ENCODE data around the gene CYP27A1. TPM values are rescaled to one million over a fixed set of nuclear protein-coding genes. Genes with fewer than 3 reads are reported as not detected.

Gene CYP27A1
- total and polyA plus RNA-seq, 2 of the 8 experiments (the other 6 are each of a cell fraction or from before 2014, with no cell fraction given): 5.4 to 14.7 TPM

- FAIRE-seq: no peak
- H3K79me2 ChIP-seq (ENCODE audit: control insufficient read depth in 1 of 2, insufficient read depth in 2 of 2, low read length in 2 of 2): no peaks in the 10 kb centered on the region
- no peak overlapping the region for H4K8ac ChIP-seq (ENCODE audit: extremely low read depth, insufficient read depth, low read length)
- TF ChIP-seq NANOG (IDR thresholded peaks at IDR 0.05; ENCODE audit: insufficient read depth, low read depth, low read length, poor library complexity, severe bottlenecking) (no peak), CTCF (IDR thresholded peaks at IDR 0.05; ENCODE audit: control extremely low read depth in 1 of 3, insufficient read depth in 1 of 3, low read depth in 1 of 3, low read length in 3 of 3) (no peak), CEBPB (IDR thresholded peaks at IDR 0.05; ENCODE audit: low read depth, low read length) (no peak), BRCA1 (IDR thresholded peaks at IDR 0.05; ENCODE audit: low read depth, low read length) (no peak)
- CTCF ChIA-PET (ENCODE audit: partially characterized antibody): no interaction called here
- H3K4me1 ChIP-seq (replicated peaks in 1 of 4; ENCODE audit: control insufficient read depth in 3 of 4, insufficient read depth in 4 of 4, low read length in 3 of 4): peaks cover 0 to 10% (median 1%) of the 10 kb centered on the region in 4 experiments; a peak in 3 of 7 replicates
- H3K27ac ChIP-seq (ENCODE audit: low read depth, low read length): no peak overlapping the region
- 0 out of 2 replicates have a peak overlapping the region, but pooled peaks have one; percentile 27 for H2BK12ac ChIP-seq (ENCODE audit: low read depth, low read length)
- H3K23me2 ChIP-seq (ENCODE audit: low read depth, low read length): no peaks in the 10 kb centered on the region
- no peaks in the 10 kb centered on the region for H3K36me3 ChIP-seq (ENCODE audit: control insufficient read depth in 2 of 4, insufficient read depth in 4 of 4, low read length in 3 of 4)
- no peak for DNase-seq (ENCODE audit: low read depth in 1 of 2, low spot score in 2 of 2)
- no peak overlapping the region for H3K14ac ChIP-seq (ENCODE audit: insufficient read length)
- no peaks in the 10 kb centered on the region for H3K79me1 ChIP-seq (ENCODE audit: low read depth, low read length)
- H2BK120ac ChIP-seq (replicated peaks; ENCODE audit: low read depth, low read length): no peak overlapping the region
- POLR2A ChIA-PET (ENCODE audit: partially characterized antibody): no interaction called here
- no peak overlapping the region for H2BK20ac ChIP-seq (ENCODE audit: low read length)
- H4K5ac ChIP-seq (ENCODE audit: insufficient read length, low read depth, low read length): no peak overlapping the region
- H2AK5ac ChIP-seq (ENCODE audit: low read depth, low read length): no peak overlapping the region
- no peak overlapping the region for H3K4me3 ChIP-seq (ENCODE audit: extremely low read depth in 1 of 4, insufficient read depth in 2 of 4, low read depth in 3 of 4, low read length in 4 of 4)
- no peaks in the 10 kb centered on the region for H4K20me1 ChIP-seq (replicated peaks in 1 of 2; ENCODE audit: control insufficient read depth in 1 of 2, insufficient read depth in 2 of 2, low read length in 2 of 2)
- no peak overlapping the region for H3K23ac ChIP-seq (ENCODE audit: insufficient read length)
- H2BK15ac ChIP-seq (ENCODE audit: low read length): 0 out of 2 replicates have a peak overlapping the region, but pooled peaks have one; percentile 31
- 92% methylated on average over 6 of the region's 6 CpGs; no CpG with 5 or more reads in 1 of the 2 experiments for WGBS, 2 experiments (ENCODE audit: extremely low coverage in 1 of 2, insufficient coverage in 1 of 2, insufficient read length in 1 of 2, insufficient replicate concordance in 2 of 2, low coverage in 1 of 2, low lambda C conversion rate in 2 of 2, missing lambda C conversion rate in 1 of 2)
- peaks cover 0 to 8% of the 10 kb centered on the region in 2 experiments; a peak in 2 of 4 replicates for H3K9me3 ChIP-seq (ENCODE audit: insufficient read depth in 2 of 2, low read depth in 1 of 2, low read length in 1 of 2)
- no peak overlapping the region for H3K18ac ChIP-seq (ENCODE audit: extremely low read depth, low read length)
- H3K56ac ChIP-seq (replicated peaks; ENCODE audit: insufficient read length, low read depth, low read length): no peak overlapping the region
- H4K91ac ChIP-seq (replicated peaks; ENCODE audit: insufficient read length, low read length): no peak overlapping the region
- no peaks in the 10 kb centered on the region for H3K27me3 ChIP-seq (replicated peaks in 1 of 4; ENCODE audit: control insufficient read depth in 3 of 4, extremely low read depth in 1 of 4, insufficient read depth in 3 of 4, low read length in 3 of 4)
- no peak overlapping the region for H3K9ac ChIP-seq (replicated peaks in 1 of 4; ENCODE audit: extremely low read depth in 1 of 4, low read depth in 3 of 4, low read length in 3 of 4)
- H2BK5ac ChIP-seq (ENCODE audit: low read depth, low read length): no peak overlapping the region
- H2AFZ ChIP-seq (ENCODE audit: low read length): no peak overlapping the region; the same call in 1 of the 2 replicates
- no peak overlapping the region for H3K4ac ChIP-seq (replicated peaks; ENCODE audit: insufficient read length, low read depth, low read length)
- no peak overlapping the region; a peak in 1 of 4 replicates for H3K4me2 ChIP-seq (ENCODE audit: insufficient read depth in 1 of 2, low read depth in 2 of 2, low read length in 2 of 2)
These were observed 18.0 kb downstream of the CYP27A1 start for GRCh38 chr2:218799990-218800389.
